Epidermal melanocyte (primary cell): ENCODE measurements around the gene CCNA1.
A peak's percentile ranks its signal among the peaks of the same experiment; 100 is the strongest.

Experiments
- DNase-seq: peaks from one replicate; pipeline ENCODE4 v3.0.0; 2011; ENCODE audit warnings: low spot score; ENCODE audit not compliant: insufficient read length

The CCNA1 gene

DNA sequence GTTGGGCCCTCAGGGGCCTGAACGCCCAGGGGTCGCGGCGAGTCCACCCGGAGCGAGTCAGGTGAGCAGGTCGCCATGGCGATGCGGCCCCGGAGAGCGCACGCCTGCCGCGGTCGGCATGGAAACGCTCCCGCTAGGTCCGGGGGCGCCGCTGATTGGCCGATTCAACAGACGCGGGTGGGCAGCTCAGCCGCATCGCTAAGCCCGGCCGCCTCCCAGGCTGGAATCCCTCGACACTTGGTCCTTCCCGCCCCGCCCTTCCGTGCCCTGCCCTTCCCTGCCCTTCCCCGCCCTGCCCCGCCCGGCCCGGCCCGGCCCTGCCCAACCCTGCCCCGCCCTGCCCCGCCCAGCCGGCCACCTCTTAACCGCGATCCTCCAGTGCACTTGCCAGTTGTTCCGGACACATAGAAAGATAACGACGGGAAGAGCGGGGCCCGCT is at the start of gene CCNA1:
Gene CCNA1 (plus strand): TSS at position 390 of the 439 bp plus-strand sequence. CDS start 562 bp downstream, outside the sequence.
- no peak for DNase-seq

DNA sequence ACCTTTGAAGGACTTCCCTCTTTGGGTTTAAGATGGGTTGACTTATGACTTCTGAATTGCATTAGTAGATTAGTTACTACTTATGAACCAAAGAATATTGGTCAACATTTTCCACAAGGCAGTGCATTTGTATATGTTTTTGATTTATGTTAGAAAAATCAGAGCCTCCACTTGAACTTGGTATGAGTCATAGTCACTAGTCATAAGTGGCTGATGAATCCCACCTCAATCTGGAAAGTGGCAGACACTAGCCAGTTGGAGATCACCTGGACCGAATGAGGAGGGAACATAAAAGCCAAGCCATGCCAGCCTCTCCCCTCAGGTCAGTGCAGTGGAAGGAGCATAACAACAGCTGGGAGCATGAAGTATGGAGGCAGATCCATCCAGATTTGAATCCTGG is 46.8 kb upstream of the CCNA1 start:
- DNase-seq, result no peak

- peak; percentile 80 for DNase-seq
These were observed 37.0 kb upstream of the CCNA1 start for GRCh38 chr13:36395280-36395679.

DNA sequence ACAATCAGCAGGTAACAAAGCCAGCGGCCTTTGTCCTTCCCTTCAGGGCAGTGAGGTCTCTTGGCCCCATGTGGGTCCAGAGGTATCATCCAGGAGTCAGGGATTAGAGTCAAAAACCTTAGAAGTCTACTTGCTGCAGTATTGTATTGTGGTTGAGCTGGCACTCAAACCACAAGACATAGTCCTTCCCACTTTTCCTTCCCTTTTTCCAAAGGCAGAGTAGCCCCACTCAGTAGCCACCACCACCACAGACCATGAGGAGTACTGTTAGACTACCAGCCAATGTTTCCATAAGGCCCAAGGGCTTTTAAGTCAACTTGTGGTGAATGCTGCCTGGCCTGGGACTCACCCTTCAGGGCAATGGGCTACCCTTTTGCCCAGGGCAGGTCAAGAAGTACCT is 27.1 kb upstream of the CCNA1 start:
- DNase-seq, result no peak

DNA sequence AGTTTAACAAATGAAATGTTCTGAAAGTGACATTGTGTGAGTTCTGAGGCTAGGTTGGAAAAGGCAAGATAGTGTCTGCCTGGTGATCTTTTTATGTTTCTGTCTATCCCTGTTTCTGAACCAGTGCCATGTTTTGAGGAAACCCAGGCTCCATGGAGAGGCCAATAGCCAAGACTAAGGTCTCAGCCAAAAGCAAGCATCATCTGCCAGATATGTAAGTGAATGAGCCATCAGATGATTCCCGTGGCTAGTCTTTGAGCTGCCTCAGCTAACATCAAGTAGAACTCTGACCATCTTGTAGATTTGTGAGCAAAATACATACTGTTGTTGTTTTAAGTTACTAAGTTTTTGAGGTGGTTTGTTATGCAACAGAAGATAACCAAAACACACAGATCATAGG is 19.6 kb upstream of the CCNA1 start:
- DNase-seq, result no peak

- no peak for DNase-seq
These were observed 19.1 kb upstream of the CCNA1 start for GRCh38 chr13:36413161-36413560.

DNA sequence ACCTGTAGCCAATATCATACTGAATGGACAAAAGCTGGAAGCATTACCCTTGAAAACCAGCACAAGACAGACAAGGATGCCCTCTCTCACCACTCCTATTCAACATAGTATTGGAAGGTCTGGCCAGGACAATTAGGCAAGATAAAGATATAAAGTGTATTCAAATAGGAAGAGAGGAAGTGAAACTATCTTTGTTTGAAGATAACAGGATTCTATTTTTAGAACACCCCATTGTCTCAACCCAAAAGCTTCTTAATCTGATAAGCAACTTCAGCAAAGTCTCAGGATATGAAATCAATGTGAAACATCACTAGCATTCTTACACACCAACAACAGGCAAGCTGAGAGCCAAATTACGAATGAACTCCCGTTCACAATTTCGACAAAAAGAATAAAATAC is 17.8 kb upstream of the CCNA1 start:
- DNase-seq, result no peak

DNA sequence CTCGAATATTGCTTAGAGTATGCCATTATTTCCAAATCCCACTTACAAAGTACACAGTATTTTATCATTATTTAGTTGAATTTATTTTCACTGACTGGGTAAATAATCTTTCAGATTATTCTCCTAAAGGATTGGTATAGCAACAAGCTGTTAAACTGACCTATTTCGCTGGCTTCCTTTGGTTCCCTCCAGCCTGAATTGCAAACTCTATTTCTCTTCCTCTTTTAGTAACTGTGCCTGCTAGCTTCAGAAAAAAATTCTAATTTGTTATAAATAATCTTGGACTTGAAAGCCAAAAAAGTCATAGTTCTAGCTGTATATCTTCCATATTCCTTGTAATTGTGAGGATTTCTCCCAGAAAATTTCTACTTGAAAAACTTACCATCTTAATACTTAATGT is 15.0 kb upstream of the CCNA1 start:
- no peak for DNase-seq

- DNase-seq, result no peak
These were observed 14.1 kb upstream of the CCNA1 start for GRCh38 chr13:36418022-36418805.

DNA sequence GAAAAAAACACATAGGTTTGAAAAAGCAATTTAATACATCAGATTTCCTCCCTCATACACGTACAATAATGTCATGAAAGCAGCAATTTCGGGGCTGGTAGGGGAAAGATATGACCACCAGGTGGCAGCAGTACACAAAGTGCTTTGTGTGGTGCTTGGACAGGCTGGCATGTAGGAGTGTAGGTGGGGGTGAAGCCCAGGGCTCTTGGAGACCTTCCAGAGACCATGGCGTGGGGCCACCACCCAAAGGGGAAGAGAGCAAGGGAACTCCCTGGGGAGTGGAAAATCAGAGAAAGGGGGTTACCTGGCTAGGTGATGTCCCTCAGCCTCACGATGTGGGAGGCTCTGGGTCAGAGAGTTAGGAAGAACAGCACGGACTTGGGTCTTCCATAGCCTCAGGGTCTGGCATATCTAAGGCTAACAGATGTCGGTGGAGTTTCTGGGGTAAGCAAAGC is 11.8 kb upstream of the CCNA1 start:
- peak; percentile 84 for DNase-seq

DNA sequence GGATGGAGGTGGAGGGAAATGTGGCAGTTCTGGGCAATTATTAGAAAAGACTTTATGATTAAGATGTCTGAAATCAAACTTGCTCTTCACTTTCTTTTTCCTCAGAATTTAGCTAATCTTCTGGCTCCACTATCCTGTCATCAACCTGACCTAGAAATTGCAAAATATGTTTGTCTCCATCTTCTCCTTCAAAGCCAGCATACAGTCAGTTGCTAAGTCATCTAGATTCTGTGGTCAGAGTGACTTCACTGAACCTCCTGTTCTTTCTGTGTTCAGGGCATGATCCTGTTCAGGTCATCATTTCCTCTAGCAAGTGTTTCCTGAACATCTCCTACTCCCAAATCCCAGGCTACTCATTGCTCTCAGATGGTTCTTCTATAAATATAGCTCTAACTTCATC is 10.8 kb upstream of the CCNA1 start:
- DNase-seq, result no peak

- no peak for DNase-seq
These were observed 4.2 kb upstream of the CCNA1 start for GRCh38 chr13:36428086-36428485.

DNA sequence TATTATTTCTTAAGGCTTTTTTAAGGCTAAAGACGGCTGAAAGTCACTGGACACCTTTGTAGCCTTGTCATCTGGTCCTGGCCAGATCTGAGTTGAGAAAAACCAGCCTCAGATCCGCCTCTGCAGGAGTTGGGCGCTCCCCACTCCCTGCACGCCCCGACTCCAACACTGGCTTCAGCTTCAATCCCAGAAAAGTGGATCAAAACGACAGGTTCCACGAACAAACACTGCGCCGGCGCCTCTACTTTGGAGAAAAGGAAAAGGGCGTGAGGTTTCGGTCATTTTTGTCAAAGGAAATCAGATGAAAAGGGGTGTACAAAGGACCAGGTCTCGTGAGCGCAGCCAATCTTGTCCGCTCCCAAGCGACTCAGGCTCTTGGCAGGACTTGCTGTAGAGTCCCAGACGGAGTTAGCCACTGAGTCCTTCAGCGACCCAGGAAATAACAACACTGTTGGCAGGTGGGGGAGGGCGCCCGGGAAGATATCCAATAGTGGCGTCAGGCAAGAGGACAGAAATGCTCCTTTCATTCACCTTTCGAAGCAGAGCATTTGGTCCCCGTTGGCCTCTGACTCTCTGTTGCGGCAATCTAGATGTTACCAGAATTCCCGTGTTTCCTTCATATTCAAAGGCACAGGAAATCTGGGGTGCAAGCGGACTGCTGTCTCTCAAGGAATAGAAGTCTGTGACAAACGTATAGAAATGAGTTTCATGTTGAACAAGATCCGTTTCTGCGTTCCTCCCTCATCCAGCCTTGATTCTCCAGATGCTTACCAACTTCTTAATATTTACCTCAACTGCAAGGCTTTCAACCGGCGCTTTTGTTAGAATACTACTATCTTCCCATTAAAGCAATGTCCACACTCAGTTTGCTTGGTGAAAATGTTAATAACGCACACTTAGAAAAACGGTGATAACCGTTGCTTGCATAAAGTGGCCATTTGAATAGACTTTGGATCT is 1.8 kb upstream of the CCNA1 start:
- no peak for DNase-seq

DNA sequence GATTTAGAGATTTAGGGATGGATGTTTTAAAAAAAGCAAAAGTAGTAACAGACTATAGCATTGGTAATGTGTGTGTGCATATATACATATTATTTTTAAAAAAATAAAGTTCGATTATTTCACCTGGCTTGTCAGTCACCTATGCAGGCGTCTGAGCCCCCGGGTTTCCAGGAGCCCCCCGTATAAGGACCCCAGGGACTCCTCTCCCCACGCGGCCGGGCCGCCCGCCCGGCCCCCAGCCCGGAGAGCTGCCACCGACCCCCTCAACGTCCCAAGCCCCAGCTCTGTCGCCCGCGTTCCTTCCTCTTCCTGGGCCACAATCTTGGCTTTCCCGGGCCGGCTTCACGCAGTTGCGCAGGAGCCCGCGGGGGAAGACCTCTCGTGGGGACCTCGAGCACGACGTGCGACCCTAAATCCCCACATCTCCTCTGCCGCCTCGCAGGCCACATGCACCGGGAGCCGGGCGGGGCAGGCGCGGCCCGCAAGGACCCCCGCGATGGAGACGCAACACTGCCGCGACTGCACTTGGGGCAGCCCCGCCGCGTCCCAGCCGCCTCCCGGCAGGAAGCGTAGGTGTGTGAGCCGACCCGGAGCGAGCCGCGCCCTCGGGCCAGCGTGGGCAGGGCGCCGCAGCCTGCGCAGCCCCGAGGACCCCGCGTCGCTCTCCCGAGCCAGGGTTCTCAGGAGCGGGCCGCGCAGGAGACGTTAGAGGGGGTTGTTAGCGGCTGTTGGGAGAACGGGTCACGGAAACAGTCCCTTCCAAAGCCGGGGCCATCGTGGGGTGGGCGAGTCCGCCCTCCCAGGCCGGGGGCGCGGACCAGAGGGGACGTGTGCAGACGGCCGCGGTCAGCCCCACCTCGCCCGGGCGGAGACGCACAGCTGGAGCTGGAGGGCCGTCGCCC is 840 bp upstream of the CCNA1 start:
- no peak for DNase-seq

DNA sequence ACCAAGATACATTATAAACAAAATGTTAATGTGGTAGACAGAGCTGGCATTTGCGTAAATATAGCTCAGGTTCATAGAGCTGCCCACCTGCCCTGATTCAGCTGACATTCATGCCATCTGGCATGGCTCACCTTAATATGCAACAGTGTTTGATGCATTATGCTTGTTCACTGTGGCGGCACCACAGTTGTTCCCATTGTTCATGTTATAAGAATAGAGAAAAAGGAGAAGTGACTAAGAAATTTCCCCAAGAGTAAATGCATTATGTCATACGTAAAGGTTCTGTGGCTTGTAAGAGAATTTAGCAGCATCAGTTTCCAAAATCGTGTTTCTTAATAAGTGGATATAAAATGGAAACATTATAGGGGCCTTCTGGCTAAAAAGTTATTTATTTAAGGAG is 4.5 kb downstream of the CCNA1 start:
- no peak for DNase-seq

GRCh38 chr13:36438594-36439483 is 6.5 kb downstream of the CCNA1 start:
- no peak for DNase-seq

GRCh38 chr13:36445278-36445677 is 13.0 kb downstream of the CCNA1 start:
- no peak for DNase-seq

- no peak for DNase-seq
These were observed 13.6 kb downstream of the CCNA1 start for GRCh38 chr13:36445891-36446351.

GRCh38 chr13:36447501-36447900 is 15.2 kb downstream of the CCNA1 start:
- DNase-seq, result no peak

DNA sequence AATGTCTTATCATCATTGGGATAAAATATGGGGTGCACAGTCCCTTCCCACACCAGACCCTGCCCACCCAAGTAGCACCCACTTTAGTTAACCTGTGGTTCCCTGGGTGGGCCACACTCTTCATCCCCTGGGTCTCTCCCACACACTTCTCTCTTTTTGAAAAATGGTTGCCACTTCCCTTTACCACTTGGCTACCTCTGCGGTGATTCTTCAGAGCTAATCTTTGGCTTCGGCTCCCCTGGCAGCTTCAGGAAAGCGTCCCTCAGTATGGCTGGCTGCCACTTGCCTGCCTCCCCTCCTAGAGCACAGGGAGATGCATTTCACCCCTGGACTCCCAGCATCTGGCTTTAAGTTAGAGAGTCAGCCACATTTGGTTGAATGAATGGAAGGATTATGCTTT is 18.2 kb downstream of the CCNA1 start:
- DNase-seq, result no peak
